Adrenal gland (tissue), 5 donors: ENCODE data around the gene SLX1A.

Source experiments
- POLR2A ChIP-seq, 2 donors: fragments of 450-650 bp; IDR thresholded peaks; one replicate each; pipeline ENCODE4 v1.6.1; 2017; ENCODE audit warnings: antibody characterized with exemption in 2 of 2, mild to moderate bottlenecking in 2 of 2, moderate library complexity in 1 of 2
- TF ChIP-seq, protein P1 (sequence below), 6 experiments: fragments of 450-650 bp in 4 of 6; fragments of 200-600 bp in 2 of 6; sonication (generic) in 1 of 6; IDR thresholded peaks; 1 replicate in 5 of 6; 2 replicates in 1 of 6; pipeline versions ENCODE4 v1.5.1 to v1.8.0; 2016 to 2021; ENCODE audit warnings: antibody characterized with exemption in 6 of 6, mild to moderate bottlenecking in 2 of 6, moderate library complexity in 1 of 6
- donor health status: DM: no; HTN: no; CAD: no.

- TF ChIP-seq, protein P1, sequence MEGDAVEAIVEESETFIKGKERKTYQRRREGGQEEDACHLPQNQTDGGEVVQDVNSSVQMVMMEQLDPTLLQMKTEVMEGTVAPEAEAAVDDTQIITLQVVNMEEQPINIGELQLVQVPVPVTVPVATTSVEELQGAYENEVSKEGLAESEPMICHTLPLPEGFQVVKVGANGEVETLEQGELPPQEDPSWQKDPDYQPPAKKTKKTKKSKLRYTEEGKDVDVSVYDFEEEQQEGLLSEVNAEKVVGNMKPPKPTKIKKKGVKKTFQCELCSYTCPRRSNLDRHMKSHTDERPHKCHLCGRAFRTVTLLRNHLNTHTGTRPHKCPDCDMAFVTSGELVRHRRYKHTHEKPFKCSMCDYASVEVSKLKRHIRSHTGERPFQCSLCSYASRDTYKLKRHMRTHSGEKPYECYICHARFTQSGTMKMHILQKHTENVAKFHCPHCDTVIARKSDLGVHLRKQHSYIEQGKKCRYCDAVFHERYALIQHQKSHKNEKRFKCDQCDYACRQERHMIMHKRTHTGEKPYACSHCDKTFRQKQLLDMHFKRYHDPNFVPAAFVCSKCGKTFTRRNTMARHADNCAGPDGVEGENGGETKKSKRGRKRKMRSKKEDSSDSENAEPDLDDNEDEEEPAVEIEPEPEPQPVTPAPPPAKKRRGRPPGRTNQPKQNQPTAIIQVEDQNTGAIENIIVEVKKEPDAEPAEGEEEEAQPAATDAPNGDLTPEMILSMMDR (IDR thresholded peaks at IDR 0.05) = no peak
- no peak for TF ChIP-seq POLR2A (IDR thresholded peaks at IDR 0.05)
Measured at GRCh38 chr16:30187556-30187865, 6.2 kb upstream of the SLX1A start.
